Measurements from ENCODE around the gene CPNE4.

Gene CPNE4

GRCh38 chr3:131903988-131904415, 130.8 kb downstream of the CPNE4 start:
- Histone ChIP-seq H3K4me2 (ENCODE audit: low read length) (no peak overlapping the region), H3K27me3 (ENCODE audit: insufficient read depth, low read length) (no peaks in the 10 kb centered on the region), H3K9ac (ENCODE audit: low read length) (no peak overlapping the region), H3F3A (ENCODE audit: insufficient read depth, low read length) (no peaks in the 10 kb centered on the region), H3K4me3 (ENCODE audit: low read depth, low read length, poor library complexity, severe bottlenecking) (no peak overlapping the region), H3K27ac (ENCODE audit: low read depth, low read length, poor library complexity, severe bottlenecking) (no peak overlapping the region), H3K9me2 (ENCODE audit: low read depth, low read length) (no peaks in the 10 kb centered on the region), H3K9me3 (ENCODE audit: low read length) (no peaks in the 10 kb centered on the region), H3K79me2 (ENCODE audit: insufficient read depth, low read length) (no peaks in the 10 kb centered on the region), H2AFZ (ENCODE audit: low read length) (no peak overlapping the region), H4K20me1 (ENCODE audit: insufficient read depth, low read length) (no peaks in the 10 kb centered on the region), H3K36me3 (ENCODE audit: insufficient read depth, low read length) (no peaks in the 10 kb centered on the region), H3K4me1 (ENCODE audit: insufficient read depth, low read length, severe bottlenecking) (no peaks in the 10 kb centered on the region)
- TF ChIP-seq CTCF (IDR thresholded peaks at IDR 0.05; ENCODE audit: low read length) (no peak), EZH2 (IDR thresholded peaks at IDR 0.05; ENCODE audit: borderline replicate concordance, low read length) (no peak)

DNA sequence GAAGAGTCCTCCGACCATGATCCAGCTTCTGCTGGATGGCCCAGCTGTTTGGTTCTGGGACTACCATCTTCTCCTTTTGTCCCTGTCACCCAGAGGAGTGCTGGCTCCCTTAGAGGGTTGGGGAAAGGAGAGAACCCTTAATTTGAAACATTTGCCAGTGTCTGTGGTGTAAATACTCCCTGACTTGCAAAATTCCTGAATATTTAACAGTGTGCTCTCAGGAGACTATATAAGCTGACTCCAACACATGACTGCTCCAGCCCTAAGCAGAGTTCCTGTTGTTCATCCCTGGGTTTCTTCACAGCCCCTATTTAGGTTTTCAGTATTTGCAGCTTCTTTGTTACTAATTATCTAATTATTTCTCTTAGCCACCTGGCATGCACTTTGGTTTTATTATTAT, 133.1 kb downstream of the CPNE4 start:
- no peaks in the 10 kb centered on the region for H3K27me3 ChIP-seq (ENCODE audit: insufficient read depth, low read length)
- H3K9me3 ChIP-seq (ENCODE audit: low read length), result no peaks in the 10 kb centered on the region
- no peak overlapping the region for H3K4me3 ChIP-seq (ENCODE audit: low read depth, low read length, poor library complexity, severe bottlenecking)
- H3K36me3 ChIP-seq (ENCODE audit: insufficient read depth, low read length), result no peaks in the 10 kb centered on the region
- H4K20me1 ChIP-seq (ENCODE audit: insufficient read depth, low read length), result no peaks in the 10 kb centered on the region
- H3K4me2 ChIP-seq (ENCODE audit: low read length), result no peak overlapping the region
- no peaks in the 10 kb centered on the region for H3K79me2 ChIP-seq (ENCODE audit: insufficient read depth, low read length)
- no peaks in the 10 kb centered on the region for H3K4me1 ChIP-seq (ENCODE audit: insufficient read depth, low read length, severe bottlenecking)
- H2AFZ ChIP-seq (ENCODE audit: low read length), result no peak overlapping the region
- no peaks in the 10 kb centered on the region for H3K9me2 ChIP-seq (ENCODE audit: low read depth, low read length)
- H3F3A ChIP-seq (ENCODE audit: insufficient read depth, low read length), result 0 out of 2 replicates have a peak, but pooled peaks cover 3% of the 10 kb centered on the region
- no peak overlapping the region for H3K9ac ChIP-seq (ENCODE audit: low read length)
- no peak overlapping the region for H3K27ac ChIP-seq (ENCODE audit: low read depth, low read length, poor library complexity, severe bottlenecking)
- no peak for TF ChIP-seq EZH2 (IDR thresholded peaks at IDR 0.05; ENCODE audit: borderline replicate concordance, low read length)
- TF ChIP-seq CTCF (IDR thresholded peaks at IDR 0.05; ENCODE audit: low read length), result no peak

DNA sequence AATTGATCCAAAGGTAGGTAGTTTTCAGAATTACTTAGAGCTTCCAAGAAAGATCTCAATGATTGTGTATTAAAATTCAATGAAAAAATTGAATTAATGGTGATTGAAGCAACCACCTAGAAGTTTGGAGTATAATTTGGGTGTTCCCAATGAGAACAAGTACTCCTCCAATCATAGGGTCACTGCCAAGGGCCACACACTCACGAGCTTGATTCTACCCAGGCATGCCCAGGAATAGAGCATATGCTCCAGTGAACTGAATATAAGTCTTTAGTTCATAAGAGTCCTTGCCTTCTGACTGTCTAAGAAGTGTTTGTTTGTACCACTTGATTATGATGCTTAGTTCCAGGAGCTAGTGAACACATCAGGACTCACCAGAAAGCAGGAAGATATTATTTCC, 133.9 kb downstream of the CPNE4 start:
- Histone ChIP-seq H3K79me2 (ENCODE audit: insufficient read depth, low read length) (no peaks in the 10 kb centered on the region), H4K20me1 (ENCODE audit: insufficient read depth, low read length) (no peaks in the 10 kb centered on the region), H2AFZ (ENCODE audit: low read length) (no peak overlapping the region), H3K4me3 (ENCODE audit: low read depth, low read length, poor library complexity, severe bottlenecking) (no peak overlapping the region), H3K9me2 (ENCODE audit: low read depth, low read length) (no peaks in the 10 kb centered on the region), H3K27me3 (ENCODE audit: insufficient read depth, low read length) (no peaks in the 10 kb centered on the region), H3F3A (ENCODE audit: insufficient read depth, low read length) (0 out of 2 replicates have a peak, but pooled peaks cover 3% of the 10 kb centered on the region), H3K9me3 (ENCODE audit: low read length) (no peaks in the 10 kb centered on the region), H3K4me2 (ENCODE audit: low read length) (no peak overlapping the region), H3K9ac (ENCODE audit: low read length) (no peak overlapping the region), H3K27ac (ENCODE audit: low read depth, low read length, poor library complexity, severe bottlenecking) (no peak overlapping the region), H3K36me3 (ENCODE audit: insufficient read depth, low read length) (no peaks in the 10 kb centered on the region), H3K4me1 (ENCODE audit: insufficient read depth, low read length, severe bottlenecking) (no peaks in the 10 kb centered on the region)
- TF ChIP-seq CTCF (IDR thresholded peaks at IDR 0.05; ENCODE audit: low read length) (no peak), EZH2 (IDR thresholded peaks at IDR 0.05; ENCODE audit: borderline replicate concordance, low read length) (no peak)

All from OCI-LY1 (cell line).